IPS-18c (cell line): ENCODE results near the gene RNF181.

Experiments used
- H3K4me3 ChIP-seq: 2 replicates; pipeline ENCODE4 v1.7.0; 2013; ENCODE audit warnings: low read depth, mild to moderate bottlenecking, low read length, moderate library complexity; ENCODE audit not compliant: insufficient read depth
- H3K9me3 ChIP-seq: one replicate; pipeline ENCODE4 v1.6.1; 2013; ENCODE audit warnings: mild to moderate bottlenecking, low read length, moderate library complexity; ENCODE audit not compliant: control insufficient read depth, insufficient read depth

The RNF181 gene

DNA sequence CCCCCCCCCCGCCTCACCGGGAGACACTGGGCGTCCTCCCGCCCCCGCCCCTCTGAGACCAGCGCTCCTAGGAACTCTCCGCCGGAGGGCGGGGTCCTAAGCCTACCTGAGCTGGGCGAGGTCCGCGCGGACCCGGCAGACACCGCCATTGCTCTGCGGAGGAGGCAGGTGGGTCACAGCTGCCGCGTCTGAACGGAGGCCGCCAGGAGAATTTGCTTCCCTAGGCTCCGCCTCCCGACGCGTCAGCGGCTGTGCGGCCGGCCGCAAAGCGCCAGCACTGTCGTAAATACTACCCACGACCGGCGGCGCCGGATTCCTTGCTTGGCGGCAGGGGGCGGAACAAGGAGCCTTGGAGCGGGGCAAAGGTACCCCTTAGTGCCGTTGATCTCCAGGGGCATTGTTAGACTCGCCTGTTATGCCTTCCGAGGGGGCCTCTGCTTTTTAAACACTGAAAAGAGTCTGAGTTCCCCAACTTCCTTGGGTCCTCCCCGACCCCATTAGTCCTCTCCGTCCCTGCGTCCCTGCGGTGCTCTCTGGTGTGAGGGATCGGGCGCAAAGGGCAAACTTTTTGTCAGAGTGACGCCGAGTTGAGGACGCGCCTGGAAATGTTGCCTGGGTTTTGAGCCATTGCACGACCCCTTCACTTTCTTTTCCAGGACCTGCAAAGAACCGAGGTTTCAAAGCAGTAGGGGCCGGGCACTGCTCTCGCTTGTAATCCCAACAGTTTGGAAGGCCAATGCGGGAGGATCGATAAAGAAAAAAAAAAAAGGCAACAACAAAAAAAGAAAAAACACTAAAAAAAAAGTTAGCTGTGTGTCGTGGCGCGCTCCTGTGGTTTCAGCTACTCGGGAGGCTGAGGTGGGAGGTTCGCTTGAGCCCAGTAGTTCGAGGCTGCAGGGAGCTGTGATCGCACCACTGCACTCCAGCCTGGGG, 34.0 kb upstream of the RNF181 start, which contains the start of gene GGCX:
TSS of gene GGCX (minus strand) at position 214 of the 933 bp plus-strand sequence. CDS start at position 149, 65 bp downstream.
- Histone ChIP-seq H3K4me3 (peak within 1 kb of the TSS; percentile 82), H3K9me3 (no peaks in the 10 kb centered on the region)

DNA sequence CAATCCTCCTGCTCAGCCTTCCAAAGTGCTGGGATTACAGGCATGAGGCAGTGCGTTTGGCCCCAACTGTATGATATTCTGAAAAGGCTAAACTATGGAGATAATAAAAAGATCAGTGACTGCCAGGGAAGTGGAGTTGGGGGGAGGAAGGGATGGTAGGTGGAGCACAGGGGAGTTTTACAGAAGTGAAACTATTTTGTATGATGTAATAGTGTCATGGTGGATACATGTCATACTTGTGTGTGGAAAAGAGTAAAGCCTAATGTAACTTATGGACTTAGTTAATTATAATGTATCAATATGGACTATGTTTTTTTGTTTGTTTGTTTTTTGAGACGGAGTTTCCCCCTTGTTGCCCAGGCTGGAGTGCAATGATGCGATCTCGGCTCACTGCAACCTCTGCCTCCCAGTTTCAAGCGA, 31.4 kb upstream of the RNF181 start:
- Histone ChIP-seq H3K9me3 (no peaks in the 10 kb centered on the region), H3K4me3 (no peak overlapping the region)

GRCh38 chr2:85566265-85566664, 29.3 kb upstream of the RNF181 start:
- no peak overlapping the region for H3K4me3 ChIP-seq
- H3K9me3 ChIP-seq = no peaks in the 10 kb centered on the region

DNA sequence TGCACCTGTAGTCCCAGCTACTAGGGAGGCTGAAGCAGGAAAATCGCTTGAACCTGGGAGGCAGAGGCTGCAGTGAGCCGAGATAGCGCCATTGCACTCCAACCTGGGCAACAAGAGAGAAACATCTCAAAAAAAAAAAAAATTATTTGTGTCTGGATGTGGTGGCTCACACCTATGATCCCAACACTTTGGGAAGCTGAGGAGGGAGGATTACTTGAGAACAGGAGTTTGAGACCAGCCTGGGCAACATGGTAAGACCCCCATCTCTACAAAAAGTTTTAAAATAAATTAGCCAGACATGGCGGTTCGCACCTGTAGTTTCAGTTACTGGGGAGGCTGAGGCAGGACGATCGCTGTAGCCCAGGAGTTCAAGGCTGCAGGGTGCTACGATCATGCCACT, 19.8 kb upstream of the RNF181 start:
- Histone ChIP-seq H3K9me3 (no peaks in the 10 kb centered on the region), H3K4me3 (no peak overlapping the region)

GRCh38 chr2:85577063-85577385, 18.5 kb upstream of the RNF181 start:
- no peak overlapping the region for H3K4me3 ChIP-seq
- no peaks in the 10 kb centered on the region for H3K9me3 ChIP-seq

- no peaks in the 10 kb centered on the region for H3K9me3 ChIP-seq
- H3K4me3 ChIP-seq = peak within 1 kb of the TSS; percentile 43
Observed at GRCh38 chr2:85577386-85578242, 17.9 kb upstream of the RNF181 start, which contains the start of gene VAMP8. TSS of gene VAMP8 (plus strand) at chr2:85577586. CDS start at chr2:85577647, 61 bp downstream.

GRCh38 chr2:85578243-85579180, 17.0 kb upstream of the RNF181 start:
- Histone ChIP-seq H3K4me3 (no peak overlapping the region), H3K9me3 (no peaks in the 10 kb centered on the region)

GRCh38 chr2:85579266-85579935, 16.1 kb upstream of the RNF181 start:
- no peak overlapping the region for H3K4me3 ChIP-seq
- no peaks in the 10 kb centered on the region for H3K9me3 ChIP-seq

GRCh38 chr2:85580206-85580605, 15.3 kb upstream of the RNF181 start:
- Histone ChIP-seq H3K4me3 (no peak overlapping the region), H3K9me3 (no peaks in the 10 kb centered on the region)

DNA sequence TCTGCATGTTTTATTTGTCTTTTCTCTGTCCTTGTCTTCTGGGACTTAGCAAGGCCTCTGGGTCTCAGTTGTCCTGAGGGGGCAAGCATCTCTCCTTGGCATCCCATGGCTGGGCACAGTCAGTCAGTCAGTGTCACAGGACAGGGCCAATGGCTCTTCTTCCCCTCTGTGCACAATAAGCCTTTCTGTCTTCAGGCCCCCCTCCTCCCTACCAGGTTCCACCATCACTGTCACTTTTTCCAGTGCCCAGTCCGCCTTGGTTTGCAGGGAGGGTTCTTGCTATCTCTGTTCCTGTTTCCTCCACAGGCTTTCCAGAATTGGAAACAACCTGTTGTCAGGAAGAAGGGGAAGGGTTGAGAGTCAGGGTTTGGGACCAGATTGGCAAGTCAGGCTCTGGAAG, 13.1 kb upstream of the RNF181 start:
- no peak overlapping the region for H3K4me3 ChIP-seq
- no peaks in the 10 kb centered on the region for H3K9me3 ChIP-seq

DNA sequence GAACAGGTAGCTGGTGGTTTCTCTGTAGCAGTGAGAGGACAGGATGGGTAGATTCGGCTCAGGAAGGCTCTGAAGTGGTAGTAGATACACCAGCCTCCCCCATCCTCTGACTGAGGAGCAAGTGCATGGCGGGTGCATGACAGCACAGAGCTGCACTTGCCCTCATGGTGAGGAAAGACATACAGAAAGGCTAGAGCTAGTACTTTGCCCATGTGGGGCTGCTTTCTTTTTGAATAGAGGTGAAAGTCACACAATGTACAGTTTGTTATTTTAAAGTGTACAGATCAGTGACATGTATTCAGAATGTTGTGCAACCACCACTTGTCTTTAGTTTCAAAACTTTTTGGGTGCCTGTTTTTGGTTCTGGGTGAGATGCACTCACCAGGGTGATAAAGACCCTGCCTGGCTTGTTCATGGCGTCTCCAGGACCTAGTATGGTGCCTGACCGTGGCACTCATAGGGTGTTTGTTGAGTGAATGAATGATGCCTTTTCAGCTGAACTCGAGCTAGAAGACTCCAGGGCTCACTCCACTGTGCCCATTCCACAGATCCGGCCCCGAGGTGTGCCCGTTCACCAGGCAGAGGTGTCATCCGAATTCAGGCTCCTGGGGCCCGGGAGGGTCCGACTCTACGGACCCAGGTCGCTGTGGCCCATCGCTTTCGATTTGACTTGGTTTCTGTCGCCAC, 11.7 kb upstream of the RNF181 start:
- H3K4me3 ChIP-seq = peak overlapping the region; percentile 40; the same call in 1 of the 2 replicates
- no peaks in the 10 kb centered on the region for H3K9me3 ChIP-seq

GRCh38 chr2:85584354-85584856, 11.1 kb upstream of the RNF181 start, which contains the start of gene VAMP5:
TSS of gene VAMP5 (plus strand) at chr2:85584431. CDS start at chr2:85584491, 60 bp downstream.
- no peaks in the 10 kb centered on the region for H3K9me3 ChIP-seq
- peak within 1 kb of the TSS; percentile 40; the same call in 1 of the 2 replicates for H3K4me3 ChIP-seq

GRCh38 chr2:85584857-85585780, 10.4 kb upstream of the RNF181 start:
- Histone ChIP-seq H3K4me3 (peak overlapping the region; percentile 40; the same call in 1 of the 2 replicates), H3K9me3 (no peaks in the 10 kb centered on the region)

- Histone ChIP-seq H3K9me3 (no peaks in the 10 kb centered on the region), H3K4me3 (no peak overlapping the region)
Observed at GRCh38 chr2:85585781-85586105, 9.8 kb upstream of the RNF181 start.

- H3K4me3 ChIP-seq = no peak overlapping the region
- H3K9me3 ChIP-seq = no peaks in the 10 kb centered on the region
Observed at GRCh38 chr2:85588236-85588635, 7.3 kb upstream of the RNF181 start.
